Measurements from ENCODE around the gene PTPRU.

DNA sequence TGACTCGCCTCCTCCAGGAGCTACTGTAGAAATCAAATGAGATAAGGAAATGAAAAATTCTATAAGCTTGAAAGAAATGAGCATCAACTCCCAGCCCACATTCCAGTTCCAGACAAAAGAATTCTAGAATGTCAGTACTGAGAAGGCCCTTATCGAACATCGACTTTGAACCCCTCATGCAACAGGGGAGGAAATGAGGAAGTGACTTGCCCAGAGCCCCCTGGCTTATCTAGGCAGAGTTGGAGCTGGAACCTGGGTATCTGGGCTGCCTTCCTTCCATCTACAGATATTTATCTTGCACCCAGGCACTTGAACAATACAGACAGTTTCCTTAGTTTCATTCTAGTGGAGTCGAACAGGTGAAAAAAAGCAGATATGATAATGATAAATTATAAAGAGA, 27.9 kb upstream of the PTPRU start:
- TF ChIP-seq, protein P1, sequence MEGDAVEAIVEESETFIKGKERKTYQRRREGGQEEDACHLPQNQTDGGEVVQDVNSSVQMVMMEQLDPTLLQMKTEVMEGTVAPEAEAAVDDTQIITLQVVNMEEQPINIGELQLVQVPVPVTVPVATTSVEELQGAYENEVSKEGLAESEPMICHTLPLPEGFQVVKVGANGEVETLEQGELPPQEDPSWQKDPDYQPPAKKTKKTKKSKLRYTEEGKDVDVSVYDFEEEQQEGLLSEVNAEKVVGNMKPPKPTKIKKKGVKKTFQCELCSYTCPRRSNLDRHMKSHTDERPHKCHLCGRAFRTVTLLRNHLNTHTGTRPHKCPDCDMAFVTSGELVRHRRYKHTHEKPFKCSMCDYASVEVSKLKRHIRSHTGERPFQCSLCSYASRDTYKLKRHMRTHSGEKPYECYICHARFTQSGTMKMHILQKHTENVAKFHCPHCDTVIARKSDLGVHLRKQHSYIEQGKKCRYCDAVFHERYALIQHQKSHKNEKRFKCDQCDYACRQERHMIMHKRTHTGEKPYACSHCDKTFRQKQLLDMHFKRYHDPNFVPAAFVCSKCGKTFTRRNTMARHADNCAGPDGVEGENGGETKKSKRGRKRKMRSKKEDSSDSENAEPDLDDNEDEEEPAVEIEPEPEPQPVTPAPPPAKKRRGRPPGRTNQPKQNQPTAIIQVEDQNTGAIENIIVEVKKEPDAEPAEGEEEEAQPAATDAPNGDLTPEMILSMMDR (IDR thresholded peaks at IDR 0.05), result no peak
- TF ChIP-seq RFX5 (IDR thresholded peaks at IDR 0.05; ENCODE audit: low read length), result no peak
- TF ChIP-seq, protein P2, sequence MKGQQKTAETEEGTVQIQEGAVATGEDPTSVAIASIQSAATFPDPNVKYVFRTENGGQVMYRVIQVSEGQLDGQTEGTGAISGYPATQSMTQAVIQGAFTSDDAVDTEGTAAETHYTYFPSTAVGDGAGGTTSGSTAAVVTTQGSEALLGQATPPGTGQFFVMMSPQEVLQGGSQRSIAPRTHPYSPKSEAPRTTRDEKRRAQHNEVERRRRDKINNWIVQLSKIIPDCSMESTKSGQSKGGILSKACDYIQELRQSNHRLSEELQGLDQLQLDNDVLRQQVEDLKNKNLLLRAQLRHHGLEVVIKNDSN (IDR thresholded peaks at IDR 0.05; ENCODE audit: borderline replicate concordance, low read depth), result no peak
- no peak for TF ChIP-seq TEAD4 (IDR thresholded peaks at IDR 0.05; ENCODE audit: borderline replicate concordance, insufficient read depth)
- TF ChIP-seq, protein P3, sequence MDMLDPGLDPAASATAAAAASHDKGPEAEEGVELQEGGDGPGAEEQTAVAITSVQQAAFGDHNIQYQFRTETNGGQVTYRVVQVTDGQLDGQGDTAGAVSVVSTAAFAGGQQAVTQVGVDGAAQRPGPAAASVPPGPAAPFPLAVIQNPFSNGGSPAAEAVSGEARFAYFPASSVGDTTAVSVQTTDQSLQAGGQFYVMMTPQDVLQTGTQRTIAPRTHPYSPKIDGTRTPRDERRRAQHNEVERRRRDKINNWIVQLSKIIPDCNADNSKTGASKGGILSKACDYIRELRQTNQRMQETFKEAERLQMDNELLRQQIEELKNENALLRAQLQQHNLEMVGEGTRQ (IDR thresholded peaks at IDR 0.05; ENCODE audit: borderline replicate concordance, low read depth, low read length), result no peak
- no peak for TF ChIP-seq SIN3A (IDR thresholded peaks at IDR 0.05; ENCODE audit: borderline replicate concordance, low read depth, low read length)
- TF ChIP-seq ELF1 (IDR thresholded peaks at IDR 0.05), result no peak
- no peak for TF ChIP-seq SMC3 (IDR thresholded peaks at IDR 0.05; ENCODE audit: low read depth, low read length)
- no peak for TF ChIP-seq NFIC (IDR thresholded peaks at IDR 0.05; ENCODE audit: borderline replicate concordance)
- TF ChIP-seq POLR2AphosphoS5 (IDR thresholded peaks at IDR 0.05; ENCODE audit: low read depth, low read length), result no peak
- TF ChIP-seq, protein P4, sequence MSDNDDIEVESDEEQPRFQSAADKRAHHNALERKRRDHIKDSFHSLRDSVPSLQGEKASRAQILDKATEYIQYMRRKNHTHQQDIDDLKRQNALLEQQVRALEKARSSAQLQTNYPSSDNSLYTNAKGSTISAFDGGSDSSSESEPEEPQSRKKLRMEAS (IDR thresholded peaks at IDR 0.05; ENCODE audit: low read depth), result no peak
- no peak for TF ChIP-seq FOXM1 (IDR thresholded peaks at IDR 0.05; ENCODE audit: low read depth)
- no peak for TF ChIP-seq GABPA (IDR thresholded peaks at IDR 0.05; ENCODE audit: low read depth)
- TF ChIP-seq PBX3 (IDR thresholded peaks at IDR 0.05), result no peak

Data from SK-N-SH (cell line).